NOMO-1 treated with DMSO at 0.1 percent for 48 hours (cell line): ENCODE data around the gene AP3D1.
"Not testable (repeated sequence)": the region's sequence is repeated elsewhere in the genome, so short reads cannot be mapped to it uniquely, and the experiment has no call there.

Source experiments
- DNase-seq: peaks from one replicate; lab custom pipeline; 2025; ENCODE audit not compliant: unreplicated experiment; lab: John Stamatoyannopoulos, UW

The AP3D1 gene

GRCh38 chr19:2157452-2157851, 6.1 kb upstream of the AP3D1 start:
- no peak for DNase-seq

GRCh38 chr19:2154587-2155075, 3.3 kb upstream of the AP3D1 start:
- DNase-seq: no peak

- DNase-seq: no peak
Observed at GRCh38 chr19:2150794-2151338, 500 bp downstream of the AP3D1 start.

GRCh38 chr19:2149980-2150793, 1.2 kb downstream of the AP3D1 start:
- DNase-seq: no peak

- no peak for DNase-seq
Observed at GRCh38 chr19:2148482-2149135, 2.8 kb downstream of the AP3D1 start.

GRCh38 chr19:2145831-2146241, 5.5 kb downstream of the AP3D1 start:
- DNase-seq: no peak

- no peak for DNase-seq
Observed at GRCh38 chr19:2144190-2144589, 7.2 kb downstream of the AP3D1 start.

GRCh38 chr19:2142173-2142829, 9.1 kb downstream of the AP3D1 start:
- DNase-seq: no peak

- DNase-seq: no peak
Observed at GRCh38 chr19:2140138-2140569, 11.2 kb downstream of the AP3D1 start.

- DNase-seq: no peak
Observed at GRCh38 chr19:2139385-2140137, 11.8 kb downstream of the AP3D1 start.

- no peak for DNase-seq
Observed at GRCh38 chr19:2138061-2138728, 13.2 kb downstream of the AP3D1 start.

GRCh38 chr19:2136796-2137195, 14.6 kb downstream of the AP3D1 start:
- DNase-seq: no peak

GRCh38 chr19:2135474-2136402, 15.6 kb downstream of the AP3D1 start:
- no peak for DNase-seq

GRCh38 chr19:2132731-2133490, 18.5 kb downstream of the AP3D1 start:
- DNase-seq: no peak

- no peak for DNase-seq
Observed at GRCh38 chr19:2132191-2132590, 19.2 kb downstream of the AP3D1 start.

- not testable (repeated sequence) for DNase-seq
Observed at GRCh38 chr19:2131012-2131975, 20.1 kb downstream of the AP3D1 start.
